GM23338 (cell line): ENCODE measurements around the gene HSPA12B. TPM values are rescaled to one million over a fixed set of nuclear protein-coding genes. Genes with fewer than 3 reads are reported as not detected.

Experiments
- ATAC-seq: fragments of 200-7000 bp; cut with Tn5 transposase; 3 replicates; pipeline ENCODE4 v1.9.1; 2020
- DNase-seq: peaks from one replicate; pipeline ENCODE4 v3.0.0-alpha.2; 2015; ENCODE audit warnings: low spot score
- H2AFZ ChIP-seq: fragments of 200-600 bp; sonication (generic); 2 replicates; pipeline ENCODE4 v1.8.0; 2016; ENCODE audit warnings: antibody characterized with exemption, mild to moderate bottlenecking, moderate library complexity
- H3F3A ChIP-seq: fragments of 200-600 bp; sonication (generic); replicated peaks from 2 replicates; pipeline ENCODE4 v1.8.0; 2017; ENCODE audit warnings: antibody characterized with exemption, mixed run types, low read depth
- H3K27ac ChIP-seq: fragments of 200-600 bp; sonication (generic); 2 replicates; pipeline ENCODE4 v1.6.1; 2016; ENCODE audit warnings: low read depth
- H3K27me3 ChIP-seq: fragments of 200-600 bp; sonication (generic); 2 replicates; pipeline ENCODE4 v1.8.0; 2016; ENCODE audit warnings: mild to moderate bottlenecking, mixed run types, moderate library complexity; ENCODE audit not compliant: insufficient read depth
- H3K36me3 ChIP-seq: fragments of 200-600 bp; sonication (generic); 2 replicates; pipeline ENCODE4 v1.8.0; 2016; ENCODE audit warnings: mild to moderate bottlenecking; ENCODE audit not compliant: insufficient read depth
- H3K4me1 ChIP-seq: fragments of 200-600 bp; sonication (generic); 2 replicates; pipeline ENCODE4 v1.8.0; 2016; ENCODE audit warnings: mild to moderate bottlenecking, moderate library complexity; ENCODE audit not compliant: insufficient read depth
- H3K4me2 ChIP-seq: fragments of 200-600 bp; sonication (generic); 2 replicates; pipeline ENCODE4 v1.7.1; 2017; ENCODE audit warnings: mixed run types
- H3K4me3 ChIP-seq: fragments of 200-600 bp; sonication (generic); 2 replicates; pipeline ENCODE4 v1.6.1; 2016; ENCODE audit warnings: mixed run types
- H3K79me2 ChIP-seq: fragments of 200-600 bp; sonication (generic); replicated peaks from 2 replicates; pipeline ENCODE4 v1.8.0; 2017; ENCODE audit warnings: mild to moderate bottlenecking; ENCODE audit not compliant: insufficient read depth
- H3K9me2 ChIP-seq: fragments of 200-600 bp; sonication (generic); 2 replicates; pipeline ENCODE4 v1.8.0; 2017; ENCODE audit not compliant: insufficient read depth
- H4K20me1 ChIP-seq: fragments of 200-600 bp; sonication (generic); replicated peaks from 2 replicates; pipeline ENCODE4 v1.8.0; 2017; ENCODE audit warnings: mild to moderate bottlenecking; ENCODE audit not compliant: insufficient read depth
- H3K27ac Mint-ChIP-seq: 2 replicates; pipeline ENCODE4 v1.8.0; 2020; ENCODE audit warnings: inconsistent platforms, mild to moderate bottlenecking, moderate library complexity, mixed read lengths
- H3K27me3 Mint-ChIP-seq: 3 replicates; pipeline ENCODE4 v1.8.0; 2022; ENCODE audit warnings: low read depth, mild to moderate bottlenecking, moderate library complexity, mixed read lengths, inconsistent platforms; ENCODE audit not compliant: insufficient read depth, poor library complexity
- H3K36me3 Mint-ChIP-seq: 3 replicates; pipeline ENCODE4 v1.8.0; 2021; ENCODE audit warnings: low read depth, mild to moderate bottlenecking, inconsistent platforms, moderate library complexity, mixed read lengths
- H3K4me1 Mint-ChIP-seq: 3 replicates; pipeline ENCODE4 v1.8.0; 2020; ENCODE audit warnings: mild to moderate bottlenecking, inconsistent platforms, mixed read lengths
- H3K4me3 Mint-ChIP-seq: 3 replicates; pipeline ENCODE4 v1.8.0; 2021; ENCODE audit warnings: moderate library complexity, mild to moderate bottlenecking, inconsistent platforms, mixed read lengths
- H3K9me3 Mint-ChIP-seq: 3 replicates; pipeline ENCODE4 v1.8.0; 2020; ENCODE audit warnings: moderate library complexity, mild to moderate bottlenecking, inconsistent platforms, mixed read lengths
- CREB1 ChIP-seq: fragments of 250-450 bp; sonication (Bioruptor Pico); IDR thresholded peaks from 2 replicates; pipeline ENCODE4 v1.5.0; 2020; ENCODE audit warnings: low read depth, mild to moderate bottlenecking, moderate library complexity
- EZH2 ChIP-seq: fragments of 200-600 bp; sonication (generic); IDR thresholded peaks from one replicate; pipeline ENCODE4 v1.8.0; 2017; ENCODE audit warnings: antibody characterized with exemption, mild to moderate bottlenecking, low read depth; ENCODE audit not compliant: unreplicated experiment
- EZH2phosphoT487 ChIP-seq: fragments of 200-600 bp; sonication (generic); IDR thresholded peaks from one replicate; pipeline ENCODE4 v1.8.1; 2018; ENCODE audit warnings: antibody characterized with exemption; ENCODE audit not compliant: unreplicated experiment
- JUNB ChIP-seq: IDR thresholded peaks from one replicate; pipeline ENCODE4 v1.6.1; 2016; ENCODE audit warnings: antibody characterized with exemption; ENCODE audit not compliant: unreplicated experiment
- NANOG ChIP-seq: IDR thresholded peaks from 2 replicates; pipeline ENCODE4 v1.6.1; 2016; ENCODE audit warnings: antibody characterized with exemption, borderline replicate concordance
- POLR2AphosphoS5 ChIP-seq: IDR thresholded peaks from 2 replicates; pipeline ENCODE4 v1.6.1; 2016; ENCODE audit warnings: antibody characterized with exemption, low read depth
- STAT1 ChIP-seq: IDR thresholded peaks from one replicate; pipeline ENCODE4 v1.6.1; 2016; ENCODE audit warnings: antibody characterized with exemption; ENCODE audit not compliant: unreplicated experiment
- ZNF114 ChIP-seq: fragments of 250-450 bp; sonication (Bioruptor Pico); IDR thresholded peaks from 2 replicates; pipeline ENCODE4 v1.5.0; 2020; ENCODE audit warnings: mild to moderate bottlenecking, moderate library complexity
- ZNF331 ChIP-seq: fragments of 250-450 bp; sonication (Bioruptor Pico); IDR thresholded peaks from 2 replicates; pipeline ENCODE4 v1.5.0; 2020; ENCODE audit warnings: low read depth, mild to moderate bottlenecking, moderate library complexity
- polyA plus RNA-seq: library from polyadenylated mRNA; unstranded; fragments of >200 nt; fragmentation: Nextera tagmentation; extraction: Ambion mirVana; gene quantifications from 2 replicates; pipeline ENCODE4 v1.2.1, GENCODE V29; 2016
- total RNA-seq: library from RNA; depleted of rRNA; stranded (reverse); fragments of >200 nt; shearing (Covaris generic); gene quantifications from 2 replicates; pipeline ENCODE4 v1.2.3, GENCODE V29; 2014
- TF ChIP-seq, protein P1 (sequence below): fragments of 250-450 bp; sonication (Bioruptor Pico); IDR thresholded peaks from 2 replicates; pipeline ENCODE4 v1.5.0; 2020; ENCODE audit warnings: mild to moderate bottlenecking, moderate library complexity
- TF ChIP-seq, protein P2 (sequence below), 2 experiments: fragments of 200-600 bp in 1 of 2; sonication (generic) in 1 of 2; conservative IDR thresholded peaks; 2 replicates each; pipeline versions ENCODE4 v1.5.1 to v1.6.1; 2016 to 2017; ENCODE audit warnings: antibody characterized with exemption in 2 of 2, low read depth in 2 of 2, mild to moderate bottlenecking in 2 of 2, moderate library complexity in 1 of 2
- TF ChIP-seq, protein P3 (sequence below): IDR thresholded peaks from 2 replicates; pipeline ENCODE4 v1.6.1; 2016; ENCODE audit warnings: antibody characterized with exemption
- TF ChIP-seq, protein P4 (sequence below): IDR thresholded peaks from one replicate; pipeline ENCODE4 v1.6.1; 2018; ENCODE audit warnings: antibody characterized with exemption; ENCODE audit not compliant: unreplicated experiment

Gene HSPA12B
- total and polyA plus RNA-seq, 2 experiments from 2014 or later, result 2.8 to 6.5 TPM

DNA sequence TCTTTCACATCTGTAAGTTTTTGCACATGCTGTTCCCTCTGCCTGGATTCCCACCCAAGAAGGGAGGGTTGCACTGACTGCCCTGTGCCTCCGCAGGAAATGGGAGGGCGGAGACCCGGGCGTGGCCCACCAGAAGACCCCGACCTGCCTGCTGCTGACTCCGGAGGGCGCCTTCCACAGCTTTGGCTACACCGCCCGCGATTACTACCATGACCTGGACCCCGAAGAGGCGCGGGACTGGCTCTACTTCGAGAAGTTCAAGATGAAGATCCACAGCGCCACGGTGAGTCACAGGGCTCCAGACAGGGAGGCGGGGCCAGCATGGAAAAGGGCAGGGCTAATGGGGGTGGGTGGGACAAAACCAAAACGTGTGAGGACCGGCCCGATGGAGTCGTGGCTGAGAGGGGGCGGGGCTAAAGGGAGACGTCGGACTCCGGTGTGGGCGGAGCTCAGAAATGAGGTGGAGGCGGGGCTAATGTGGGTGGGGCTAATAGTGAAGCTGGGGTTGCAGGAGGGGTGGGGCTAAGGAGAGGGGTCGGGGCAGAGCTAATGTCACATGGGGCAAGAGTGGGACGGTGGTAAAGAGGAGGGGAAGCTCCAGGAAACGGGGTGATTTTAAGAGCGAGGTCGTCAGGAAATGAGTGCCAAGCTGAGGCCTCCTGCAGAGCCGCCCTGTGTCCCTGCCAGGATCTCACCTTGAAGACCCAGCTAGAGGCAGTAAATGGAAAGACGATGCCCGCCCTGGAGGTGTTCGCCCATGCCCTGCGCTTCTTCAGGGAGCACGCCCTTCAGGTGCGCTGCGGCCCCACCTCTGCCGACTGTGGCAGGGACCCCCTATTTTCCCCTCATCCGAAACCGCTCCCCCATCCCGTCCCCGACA, 12.6 kb downstream of the HSPA12B start:
- peaks cover 7% of the 10 kb centered on the region; the same call in 1 of the 2 replicates for H3K4me1 ChIP-seq
- TF ChIP-seq EZH2phosphoT487 (no peak), EZH2 (no peak), POLR2AphosphoS5 (0 out of 2 replicates have a peak, but pooled peaks have one; percentile 41), CREB1 (CRISPR knock-in tag) (0 out of 2 replicates have a peak, but pooled peaks have one; percentile 13), ZNF114 (CRISPR knock-in tag) (no peak), JUNB (no peak), NANOG (no peak), ZNF331 (CRISPR knock-in tag) (no peak), STAT1 (no peak)
- TF ChIP-seq, protein P1, sequence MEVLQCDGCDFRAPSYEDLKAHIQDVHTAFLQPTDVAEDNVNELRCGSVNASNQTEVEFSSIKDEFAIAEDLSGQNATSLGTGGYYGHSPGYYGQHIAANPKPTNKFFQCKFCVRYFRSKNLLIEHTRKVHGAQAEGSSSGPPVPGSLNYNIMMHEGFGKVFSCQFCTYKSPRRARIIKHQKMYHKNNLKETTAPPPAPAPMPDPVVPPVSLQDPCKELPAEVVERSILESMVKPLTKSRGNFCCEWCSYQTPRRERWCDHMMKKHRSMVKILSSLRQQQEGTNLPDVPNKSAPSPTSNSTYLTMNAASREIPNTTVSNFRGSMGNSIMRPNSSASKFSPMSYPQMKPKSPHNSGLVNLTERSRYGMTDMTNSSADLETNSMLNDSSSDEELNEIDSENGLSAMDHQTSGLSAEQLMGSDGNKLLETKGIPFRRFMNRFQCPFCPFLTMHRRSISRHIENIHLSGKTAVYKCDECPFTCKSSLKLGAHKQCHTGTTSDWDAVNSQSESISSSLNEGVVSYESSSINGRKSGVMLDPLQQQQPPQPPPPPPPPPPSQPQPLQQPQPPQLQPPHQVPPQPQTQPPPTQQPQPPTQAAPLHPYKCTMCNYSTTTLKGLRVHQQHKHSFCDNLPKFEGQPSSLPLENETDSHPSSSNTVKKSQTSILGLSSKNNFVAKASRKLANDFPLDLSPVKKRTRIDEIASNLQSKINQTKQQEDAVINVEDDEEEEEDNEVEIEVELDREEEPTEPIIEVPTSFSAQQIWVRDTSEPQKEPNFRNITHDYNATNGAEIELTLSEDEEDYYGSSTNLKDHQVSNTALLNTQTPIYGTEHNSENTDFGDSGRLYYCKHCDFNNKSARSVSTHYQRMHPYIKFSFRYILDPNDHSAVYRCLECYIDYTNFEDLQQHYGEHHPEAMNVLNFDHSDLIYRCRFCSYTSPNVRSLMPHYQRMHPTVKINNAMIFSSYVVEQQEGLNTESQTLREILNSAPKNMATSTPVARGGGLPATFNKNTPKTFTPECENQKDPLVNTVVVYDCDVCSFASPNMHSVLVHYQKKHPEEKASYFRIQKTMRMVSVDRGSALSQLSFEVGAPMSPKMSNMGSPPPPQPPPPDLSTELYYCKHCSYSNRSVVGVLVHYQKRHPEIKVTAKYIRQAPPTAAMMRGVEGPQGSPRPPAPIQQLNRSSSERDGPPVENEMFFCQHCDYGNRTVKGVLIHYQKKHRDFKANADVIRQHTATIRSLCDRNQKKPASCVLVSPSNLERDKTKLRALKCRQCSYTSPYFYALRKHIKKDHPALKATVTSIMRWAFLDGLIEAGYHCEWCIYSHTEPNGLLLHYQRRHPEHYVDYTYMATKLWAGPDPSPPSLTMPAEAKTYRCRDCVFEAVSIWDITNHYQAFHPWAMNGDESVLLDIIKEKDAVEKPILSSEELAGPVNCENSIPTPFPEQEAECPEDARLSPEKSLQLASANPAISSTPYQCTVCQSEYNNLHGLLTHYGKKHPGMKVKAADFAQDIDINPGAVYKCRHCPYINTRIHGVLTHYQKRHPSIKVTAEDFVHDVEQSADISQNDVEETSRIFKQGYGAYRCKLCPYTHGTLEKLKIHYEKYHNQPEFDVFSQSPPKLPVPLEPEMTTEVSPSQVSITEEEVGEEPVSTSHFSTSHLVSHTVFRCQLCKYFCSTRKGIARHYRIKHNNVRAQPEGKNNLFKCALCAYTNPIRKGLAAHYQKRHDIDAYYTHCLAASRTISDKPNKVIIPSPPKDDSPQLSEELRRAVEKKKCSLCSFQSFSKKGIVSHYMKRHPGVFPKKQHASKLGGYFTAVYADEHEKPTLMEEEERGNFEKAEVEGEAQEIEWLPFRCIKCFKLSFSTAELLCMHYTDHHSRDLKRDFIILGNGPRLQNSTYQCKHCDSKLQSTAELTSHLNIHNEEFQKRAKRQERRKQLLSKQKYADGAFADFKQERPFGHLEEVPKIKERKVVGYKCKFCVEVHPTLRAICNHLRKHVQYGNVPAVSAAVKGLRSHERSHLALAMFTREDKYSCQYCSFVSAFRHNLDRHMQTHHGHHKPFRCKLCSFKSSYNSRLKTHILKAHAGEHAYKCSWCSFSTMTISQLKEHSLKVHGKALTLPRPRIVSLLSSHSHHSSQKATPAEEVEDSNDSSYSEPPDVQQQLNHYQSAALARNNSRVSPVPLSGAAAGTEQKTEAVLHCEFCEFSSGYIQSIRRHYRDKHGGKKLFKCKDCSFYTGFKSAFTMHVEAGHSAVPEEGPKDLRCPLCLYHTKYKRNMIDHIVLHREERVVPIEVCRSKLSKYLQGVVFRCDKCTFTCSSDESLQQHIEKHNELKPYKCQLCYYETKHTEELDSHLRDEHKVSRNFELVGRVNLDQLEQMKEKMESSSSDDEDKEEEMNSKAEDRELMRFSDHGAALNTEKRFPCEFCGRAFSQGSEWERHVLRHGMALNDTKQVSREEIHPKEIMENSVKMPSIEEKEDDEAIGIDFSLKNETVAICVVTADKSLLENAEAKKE (CRISPR knock-in tag), result no peak
- TF ChIP-seq, protein P2, sequence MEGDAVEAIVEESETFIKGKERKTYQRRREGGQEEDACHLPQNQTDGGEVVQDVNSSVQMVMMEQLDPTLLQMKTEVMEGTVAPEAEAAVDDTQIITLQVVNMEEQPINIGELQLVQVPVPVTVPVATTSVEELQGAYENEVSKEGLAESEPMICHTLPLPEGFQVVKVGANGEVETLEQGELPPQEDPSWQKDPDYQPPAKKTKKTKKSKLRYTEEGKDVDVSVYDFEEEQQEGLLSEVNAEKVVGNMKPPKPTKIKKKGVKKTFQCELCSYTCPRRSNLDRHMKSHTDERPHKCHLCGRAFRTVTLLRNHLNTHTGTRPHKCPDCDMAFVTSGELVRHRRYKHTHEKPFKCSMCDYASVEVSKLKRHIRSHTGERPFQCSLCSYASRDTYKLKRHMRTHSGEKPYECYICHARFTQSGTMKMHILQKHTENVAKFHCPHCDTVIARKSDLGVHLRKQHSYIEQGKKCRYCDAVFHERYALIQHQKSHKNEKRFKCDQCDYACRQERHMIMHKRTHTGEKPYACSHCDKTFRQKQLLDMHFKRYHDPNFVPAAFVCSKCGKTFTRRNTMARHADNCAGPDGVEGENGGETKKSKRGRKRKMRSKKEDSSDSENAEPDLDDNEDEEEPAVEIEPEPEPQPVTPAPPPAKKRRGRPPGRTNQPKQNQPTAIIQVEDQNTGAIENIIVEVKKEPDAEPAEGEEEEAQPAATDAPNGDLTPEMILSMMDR (conservative IDR thresholded peaks at IDR 0.05; ENCODE audit: low read depth in 2 of 2), result peak in 1 of 2 experiments; percentile 26; a peak in 1 of 4 replicates
- TF ChIP-seq, protein P3, sequence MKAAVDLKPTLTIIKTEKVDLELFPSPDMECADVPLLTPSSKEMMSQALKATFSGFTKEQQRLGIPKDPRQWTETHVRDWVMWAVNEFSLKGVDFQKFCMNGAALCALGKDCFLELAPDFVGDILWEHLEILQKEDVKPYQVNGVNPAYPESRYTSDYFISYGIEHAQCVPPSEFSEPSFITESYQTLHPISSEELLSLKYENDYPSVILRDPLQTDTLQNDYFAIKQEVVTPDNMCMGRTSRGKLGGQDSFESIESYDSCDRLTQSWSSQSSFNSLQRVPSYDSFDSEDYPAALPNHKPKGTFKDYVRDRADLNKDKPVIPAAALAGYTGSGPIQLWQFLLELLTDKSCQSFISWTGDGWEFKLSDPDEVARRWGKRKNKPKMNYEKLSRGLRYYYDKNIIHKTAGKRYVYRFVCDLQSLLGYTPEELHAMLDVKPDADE, result no peak
- TF ChIP-seq, protein P4, sequence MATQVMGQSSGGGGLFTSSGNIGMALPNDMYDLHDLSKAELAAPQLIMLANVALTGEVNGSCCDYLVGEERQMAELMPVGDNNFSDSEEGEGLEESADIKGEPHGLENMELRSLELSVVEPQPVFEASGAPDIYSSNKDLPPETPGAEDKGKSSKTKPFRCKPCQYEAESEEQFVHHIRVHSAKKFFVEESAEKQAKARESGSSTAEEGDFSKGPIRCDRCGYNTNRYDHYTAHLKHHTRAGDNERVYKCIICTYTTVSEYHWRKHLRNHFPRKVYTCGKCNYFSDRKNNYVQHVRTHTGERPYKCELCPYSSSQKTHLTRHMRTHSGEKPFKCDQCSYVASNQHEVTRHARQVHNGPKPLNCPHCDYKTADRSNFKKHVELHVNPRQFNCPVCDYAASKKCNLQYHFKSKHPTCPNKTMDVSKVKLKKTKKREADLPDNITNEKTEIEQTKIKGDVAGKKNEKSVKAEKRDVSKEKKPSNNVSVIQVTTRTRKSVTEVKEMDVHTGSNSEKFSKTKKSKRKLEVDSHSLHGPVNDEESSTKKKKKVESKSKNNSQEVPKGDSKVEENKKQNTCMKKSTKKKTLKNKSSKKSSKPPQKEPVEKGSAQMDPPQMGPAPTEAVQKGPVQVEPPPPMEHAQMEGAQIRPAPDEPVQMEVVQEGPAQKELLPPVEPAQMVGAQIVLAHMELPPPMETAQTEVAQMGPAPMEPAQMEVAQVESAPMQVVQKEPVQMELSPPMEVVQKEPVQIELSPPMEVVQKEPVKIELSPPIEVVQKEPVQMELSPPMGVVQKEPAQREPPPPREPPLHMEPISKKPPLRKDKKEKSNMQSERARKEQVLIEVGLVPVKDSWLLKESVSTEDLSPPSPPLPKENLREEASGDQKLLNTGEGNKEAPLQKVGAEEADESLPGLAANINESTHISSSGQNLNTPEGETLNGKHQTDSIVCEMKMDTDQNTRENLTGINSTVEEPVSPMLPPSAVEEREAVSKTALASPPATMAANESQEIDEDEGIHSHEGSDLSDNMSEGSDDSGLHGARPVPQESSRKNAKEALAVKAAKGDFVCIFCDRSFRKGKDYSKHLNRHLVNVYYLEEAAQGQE, result no peak
- no peaks in the 10 kb centered on the region for H3K79me2 ChIP-seq
- H3K27ac ChIP-seq, result no peak overlapping the region
- ATAC-seq, result peak; percentile 70
- H3K4me2 ChIP-seq, result peak overlapping the region; percentile 91
- H4K20me1 ChIP-seq, result no peaks in the 10 kb centered on the region
- Mint-ChIP-seq H3K36me3 (no peaks in the 10 kb centered on the region), H3K27ac (0 out of 2 replicates have a peak overlapping the region, but pooled peaks have one; percentile 57), H3K27me3 (peaks cover 23% of the 10 kb centered on the region), H3K4me1 (peaks cover 20% of the 10 kb centered on the region), H3K9me3 (no peaks in the 10 kb centered on the region), H3K4me3 (peak overlapping the region; percentile 86)
- H3K4me3 ChIP-seq, result peak overlapping the region; percentile 75
- peaks cover 13% of the 10 kb centered on the region; the same call in 1 of the 2 replicates for H3K27me3 ChIP-seq
- peak overlapping the region; percentile 93 for H2AFZ ChIP-seq
- peak; percentile 99 for DNase-seq
- no peaks in the 10 kb centered on the region for H3F3A ChIP-seq
- no peaks in the 10 kb centered on the region for H3K9me2 ChIP-seq
- no peaks in the 10 kb centered on the region for H3K36me3 ChIP-seq
